ENCODE results near the gene KRT6A.

- TF ChIP-seq CTCF (IDR thresholded peaks at IDR 0.05; ENCODE audit: low read depth, low read length, missing input control) = no peak
- no peak for TF ChIP-seq GABPA (IDR thresholded peaks at IDR 0.05 in 1 of 2, conservative IDR thresholded peaks at IDR 0.05 in 1 of 2)
These were observed at the start of gene KRT6A for GRCh38 chr12:52493172-52493571.
